K562 (cell line): ENCODE measurements around the gene IL17RA. TPM values are rescaled to one million over a fixed set of nuclear protein-coding genes. Genes with fewer than 3 reads are reported as not detected.

Experiments
- ATAC-seq: fragments of 200-7000 bp; cut with Tn5 transposase; 3 replicates; pipeline ENCODE4 v1.9.1; 2020; ENCODE audit warnings: moderate library complexity
- BruUV-seq: library from RNA; stranded (reverse); fragments of 400-500 nt; replicated peaks from 2 replicates; lab custom pipeline; 2021; lab: Mats Ljungman, UMichigan
- CTCF ChIA-PET: fragments of 300-600 bp; formaldehyde crosslinking; extraction: SDS; loops from one replicate; lab custom pipeline; 2021; ENCODE audit warnings: low intra/inter-chr PET ratio; lab: Yijun Ruan, JAX
- POLR2A ChIA-PET: fragments of 300-600, 350-650 bp; sonication (Branson Sonifier 250); formaldehyde crosslinking; extraction: SDS; loops from one replicate; lab custom pipeline; 2021; ENCODE audit warnings: antibody characterized with exemption, inconsistent platforms; lab: Yijun Ruan, JAX
- DNase-seq, 4 experiments: peaks; one replicate each; pipeline versions ENCODE4 v3.0.0 to v3.0.0-alpha.2; 2011 to 2018; ENCODE audit warnings: low spot score in 3 of 4, mixed read lengths in 3 of 4; ENCODE audit errors: extremely low read depth in 1 of 4
- FAIRE-seq: peaks from 2 replicates; lab custom pipeline; 2011; peaks lifted over from hg19 to GRCh38; lab: Jason Lieb, UNC
- H2AFZ ChIP-seq: 2 replicates; pipeline ENCODE4 v1.6.0; 2011; ENCODE audit warnings: low read depth, low read length, control low read depth, inconsistent platforms
- H3K27ac ChIP-seq: fragments of 200-600 bp; 3 replicates; pipeline ENCODE4 v1.8.0; 2011; ENCODE audit warnings: low read depth, mild to moderate bottlenecking, control low read depth, inconsistent platforms, low read length, moderate library complexity, mixed read lengths; ENCODE audit errors: extremely low read depth
- H3K27me3 ChIP-seq, 2 experiments: fragments of 300-600 bp in 1 of 2; 2 replicates in 1 of 2; 3 replicates in 1 of 2; pipeline versions ENCODE4 v1.6.0 to v1.8.0; 2011; ENCODE audit warnings: inconsistent platforms in 2 of 2, low read length in 2 of 2, mild to moderate bottlenecking in 1 of 2, mixed read lengths in 1 of 2, moderate library complexity in 1 of 2; ENCODE audit not compliant: control insufficient read depth in 2 of 2, insufficient read depth in 2 of 2
- H3K36me3 ChIP-seq: fragments of 300-600 bp; 3 replicates; pipeline ENCODE4 v1.8.0; 2011; ENCODE audit warnings: mild to moderate bottlenecking, low read length, inconsistent platforms; ENCODE audit not compliant: control insufficient read depth, insufficient read depth
- H3K4me1 ChIP-seq, 2 experiments: fragments of 200-600 bp in 1 of 2; replicated peaks in 1 of 2; 2 replicates in 1 of 2; 3 replicates in 1 of 2; pipeline versions ENCODE4 v1.5.1 to v1.8.0; 2011; ENCODE audit warnings: inconsistent platforms in 2 of 2, low read length in 2 of 2, mild to moderate bottlenecking in 1 of 2, mixed read lengths in 1 of 2, moderate library complexity in 1 of 2; ENCODE audit not compliant: control insufficient read depth in 2 of 2, insufficient read depth in 2 of 2
- H3K4me2 ChIP-seq: 2 replicates; pipeline ENCODE4 v1.6.1; 2011; ENCODE audit warnings: low read length, control low read depth, inconsistent platforms, mixed read lengths; ENCODE audit not compliant: insufficient read depth
- H3K4me3 ChIP-seq: fragments of 200-600 bp; sonication (generic), shearing (Covaris generic); 2 replicates; pipeline ENCODE4 v1.5.1; 2016; ENCODE audit warnings: control low read depth, inconsistent platforms
- H3K79me2 ChIP-seq: fragments of 200-600 bp; 3 replicates; pipeline ENCODE4 v1.8.0; 2011; ENCODE audit warnings: low read length, inconsistent platforms; ENCODE audit not compliant: control insufficient read depth, insufficient read depth
- H3K9ac ChIP-seq, 2 experiments: 2 replicates each; pipeline versions ENCODE4 v1.6.0 to v1.6.1; 2011; ENCODE audit warnings: low read depth in 2 of 2, low read length in 2 of 2, control low read depth in 1 of 2, inconsistent platforms in 1 of 2, mild to moderate bottlenecking in 1 of 2, mixed read lengths in 1 of 2; ENCODE audit not compliant: insufficient read depth in 1 of 2
- H3K9me1 ChIP-seq: one replicate; pipeline ENCODE4 v1.6.0; 2011; ENCODE audit warnings: inconsistent platforms, mild to moderate bottlenecking, low read length, moderate library complexity; ENCODE audit not compliant: control insufficient read depth, insufficient read depth
- H3K9me3 ChIP-seq: replicated peaks from 2 replicates; pipeline ENCODE4 v1.5.1; 2011; ENCODE audit warnings: low read depth, low read length, inconsistent platforms; ENCODE audit not compliant: control insufficient read depth, insufficient read depth
- H4K20me1 ChIP-seq: replicated peaks from 2 replicates; pipeline ENCODE4 v1.6.1; 2011; ENCODE audit warnings: low read length, inconsistent platforms, mixed read lengths; ENCODE audit not compliant: control insufficient read depth, insufficient read depth
- ETV1 ChIP-seq: fragments of 450-650 bp; conservative IDR thresholded peaks from 2 replicates; pipeline ENCODE4 v1.6.1; 2016; ENCODE audit warnings: missing genetic modification characterization, control low read depth, low read depth, missing compliant biosample characterization
- GATA2 ChIP-seq: sonication (generic); formaldehyde crosslinking; IDR thresholded peaks from 2 replicates; pipeline ENCODE4 v1.4.0; 2020; ENCODE audit warnings: mild to moderate bottlenecking, missing genetic modification reagents
- MBD2 ChIP-seq: sonication (generic); IDR thresholded peaks from 2 replicates; pipeline ENCODE4 v1.6.1; 2016; ENCODE audit warnings: low read depth, borderline replicate concordance
- NONO ChIP-seq, 2 experiments: fragments of 200-400 bp in 1 of 2; fragments of 450-650 bp in 1 of 2; formaldehyde crosslinking in 1 of 2; IDR thresholded peaks; 2 replicates each; pipeline ENCODE4 v1.6.1; 2017; ENCODE audit warnings: low read depth in 2 of 2, mild to moderate bottlenecking in 2 of 2, moderate library complexity in 2 of 2, low read length in 1 of 2
- RFX5 ChIP-seq: IDR thresholded peaks from 2 replicates; pipeline ENCODE4 v1.6.1; 2011; ENCODE audit warnings: low read depth, mild to moderate bottlenecking, improper control_type of control experiment, low read length
- SAFB2 ChIP-seq: fragments of 200-400 bp; formaldehyde crosslinking; IDR thresholded peaks from 2 replicates; pipeline ENCODE4 v1.6.1; 2018; ENCODE audit warnings: borderline replicate concordance, low read length, low read depth, moderate library complexity; ENCODE audit not compliant: severe bottlenecking
- SRSF1 ChIP-seq: fragments of 200-400 bp; formaldehyde crosslinking; IDR thresholded peaks from 2 replicates; pipeline ENCODE4 v1.6.1; 2017; ENCODE audit warnings: mild to moderate bottlenecking, low read depth, low read length, moderate library complexity
- YBX1 ChIP-seq: fragments of 450-650 bp; IDR thresholded peaks from 2 replicates; pipeline ENCODE4 v1.7.1; 2016; ENCODE audit warnings: mild to moderate bottlenecking
- ZNF217 ChIP-seq: sonication (generic); formaldehyde crosslinking; IDR thresholded peaks from 2 replicates; pipeline ENCODE4 v1.8.0; 2022; ENCODE audit warnings: mild to moderate bottlenecking, missing genetic modification reagents
- ZSCAN32 ChIP-seq: fragments of 450-650 bp; formaldehyde crosslinking; IDR thresholded peaks from 2 replicates; pipeline ENCODE4 v1.4.0; 2020; ENCODE audit warnings: mild to moderate bottlenecking, moderate library complexity
- WGBS: fragments of 100-300 bp; shearing (Covaris generic); methylation state at CpG from one replicate; pipeline ENCODE4 v1.1.6; 2016; ENCODE audit warnings: low coverage, mixed read lengths; ENCODE audit not compliant: insufficient coverage; ENCODE audit errors: missing lambda C conversion rate; 5-methylcytosine and 5-hydroxymethylcytosine counted together
- in situ Hi-C: fragments of 300-500 bp; cut with MboI; formaldehyde crosslinking; loops from 4 replicates; pipeline ENCODE4 v1.15.0; 2018; ENCODE audit warnings: inconsistent platforms, mixed read lengths
- intact Hi-C: fragments of 100-400 bp; cut with micrococcal nuclease; formaldehyde crosslinking; loops from 2 replicates; pipeline ENCODE4 v1.14.2; 2022
- polyA plus RNA-seq, 8 experiments: library from polyadenylated mRNA; depleted of rRNA in 4 of 8; stranded (reverse) in 5 of 8; unstranded in 3 of 8; fragments of >200 nt; fragmentation: Nextera tagmentation in 2 of 8; fragmentation: Illumina TruSeq in 1 of 8; extraction: Ambion mirVana in 2 of 8; extraction: Trizol in 1 of 8; gene quantifications; 2 replicates each; pipeline versions ENCODE4 v1.2.1 to v1.2.3, GENCODE V29; 2011 to 2014; ENCODE audit warnings: inconsistent platforms in 1 of 8, missing spikeins in 1 of 8
- total RNA-seq, 7 experiments: library from RNA; depleted of rRNA in 6 of 7; stranded (reverse); fragments of >200 nt in 6 of 7; fragmentation: Illumina TruSeq in 2 of 7; extraction: Trizol in 2 of 7; gene quantifications; 2 replicates each; pipeline versions ENCODE4 v1.2.1 to v1.2.3, GENCODE V29; 2011 to 2021; ENCODE audit warnings: low replicate concordance in 1 of 7
- TF ChIP-seq, protein P1 (sequence below): IDR thresholded peaks from 3 replicates; pipeline ENCODE4 v1.6.1; 2011; ENCODE audit warnings: borderline replicate concordance, mild to moderate bottlenecking, moderate library complexity; ENCODE audit not compliant: insufficient read length; ENCODE audit errors: extremely low read depth
- TF ChIP-seq, protein P2 (sequence below): fragments of 200-800 bp; sonication (Bioruptor generic); IDR thresholded peaks from 2 replicates; pipeline ENCODE4 v1.6.1; 2017; ENCODE audit warnings: missing genetic modification characterization, missing compliant biosample characterization
- TF ChIP-seq, protein P3 (sequence below): IDR thresholded peaks from 3 replicates; pipeline ENCODE4 v1.6.1; 2011; ENCODE audit warnings: borderline replicate concordance, mild to moderate bottlenecking; ENCODE audit not compliant: insufficient read length, insufficient read depth

Gene IL17RA
- total and polyA plus RNA-seq, 9 of the 15 experiments (the other 6 are each of a cell fraction or from before 2014, with no cell fraction given), result 0.17 to 11.8 (median 3.7) TPM

DNA sequence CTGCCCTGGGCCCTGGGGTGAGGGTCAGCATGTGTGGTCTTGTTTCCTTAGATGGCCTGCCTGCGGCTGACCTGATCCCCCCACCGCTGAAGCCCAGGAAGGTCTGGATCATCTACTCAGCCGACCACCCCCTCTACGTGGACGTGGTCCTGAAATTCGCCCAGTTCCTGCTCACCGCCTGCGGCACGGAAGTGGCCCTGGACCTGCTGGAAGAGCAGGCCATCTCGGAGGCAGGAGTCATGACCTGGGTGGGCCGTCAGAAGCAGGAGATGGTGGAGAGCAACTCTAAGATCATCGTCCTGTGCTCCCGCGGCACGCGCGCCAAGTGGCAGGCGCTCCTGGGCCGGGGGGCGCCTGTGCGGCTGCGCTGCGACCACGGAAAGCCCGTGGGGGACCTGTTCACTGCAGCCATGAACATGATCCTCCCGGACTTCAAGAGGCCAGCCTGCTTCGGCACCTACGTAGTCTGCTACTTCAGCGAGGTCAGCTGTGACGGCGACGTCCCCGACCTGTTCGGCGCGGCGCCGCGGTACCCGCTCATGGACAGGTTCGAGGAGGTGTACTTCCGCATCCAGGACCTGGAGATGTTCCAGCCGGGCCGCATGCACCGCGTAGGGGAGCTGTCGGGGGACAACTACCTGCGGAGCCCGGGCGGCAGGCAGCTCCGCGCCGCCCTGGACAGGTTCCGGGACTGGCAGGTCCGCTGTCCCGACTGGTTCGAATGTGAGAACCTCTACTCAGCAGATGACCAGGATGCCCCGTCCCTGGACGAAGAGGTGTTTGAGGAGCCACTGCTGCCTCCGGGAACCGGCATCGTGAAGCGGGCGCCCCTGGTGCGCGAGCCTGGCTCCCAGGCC is 23.7 kb downstream of the IL17RA start:
- H3K27me3 ChIP-seq, result peaks cover 0 to 5% of the 10 kb centered on the region in 2 experiments; a peak in 2 of 5 replicates
- CTCF ChIA-PET, result no interaction called here
- H4K20me1 ChIP-seq, result peaks cover 6% of the 10 kb centered on the region; the same call in 1 of the 2 replicates
- no peaks in the 10 kb centered on the region for H3K79me2 ChIP-seq
- FAIRE-seq (no peak), ATAC-seq (no peak), DNase-seq (no peak)
- POLR2A ChIA-PET, result interaction anchor here (3.5 kb wide), 1 partner anchor 11 kb away, joined by 18 read pairs; no protein-coding TSS in a partner anchor
- H3K9ac ChIP-seq, result no peak overlapping the region; a peak in 1 of 4 replicates
- in situ Hi-C loops, result no loop called here
- H3K4me1 ChIP-seq, result peaks cover 0 to 4% of the 10 kb centered on the region in 2 experiments; a peak in 1 of 5 replicates
- no peak overlapping the region for H2AFZ ChIP-seq
- H3K9me3 ChIP-seq, result no peaks in the 10 kb centered on the region
- H3K4me3 ChIP-seq, result no peak overlapping the region
- H3K4me2 ChIP-seq, result no peak overlapping the region
- H3K9me1 ChIP-seq, result no peaks in the 10 kb centered on the region
- BruUV-seq, result no TSS peak
- no peak overlapping the region for H3K27ac ChIP-seq
- 94% methylated on average over 65 of the region's 66 CpGs for WGBS
- intact Hi-C loops, result no loop called here
- peaks cover 18% of the 10 kb centered on the region; the same call in 1 of the 3 replicates for H3K36me3 ChIP-seq
- TF ChIP-seq, protein P1, sequence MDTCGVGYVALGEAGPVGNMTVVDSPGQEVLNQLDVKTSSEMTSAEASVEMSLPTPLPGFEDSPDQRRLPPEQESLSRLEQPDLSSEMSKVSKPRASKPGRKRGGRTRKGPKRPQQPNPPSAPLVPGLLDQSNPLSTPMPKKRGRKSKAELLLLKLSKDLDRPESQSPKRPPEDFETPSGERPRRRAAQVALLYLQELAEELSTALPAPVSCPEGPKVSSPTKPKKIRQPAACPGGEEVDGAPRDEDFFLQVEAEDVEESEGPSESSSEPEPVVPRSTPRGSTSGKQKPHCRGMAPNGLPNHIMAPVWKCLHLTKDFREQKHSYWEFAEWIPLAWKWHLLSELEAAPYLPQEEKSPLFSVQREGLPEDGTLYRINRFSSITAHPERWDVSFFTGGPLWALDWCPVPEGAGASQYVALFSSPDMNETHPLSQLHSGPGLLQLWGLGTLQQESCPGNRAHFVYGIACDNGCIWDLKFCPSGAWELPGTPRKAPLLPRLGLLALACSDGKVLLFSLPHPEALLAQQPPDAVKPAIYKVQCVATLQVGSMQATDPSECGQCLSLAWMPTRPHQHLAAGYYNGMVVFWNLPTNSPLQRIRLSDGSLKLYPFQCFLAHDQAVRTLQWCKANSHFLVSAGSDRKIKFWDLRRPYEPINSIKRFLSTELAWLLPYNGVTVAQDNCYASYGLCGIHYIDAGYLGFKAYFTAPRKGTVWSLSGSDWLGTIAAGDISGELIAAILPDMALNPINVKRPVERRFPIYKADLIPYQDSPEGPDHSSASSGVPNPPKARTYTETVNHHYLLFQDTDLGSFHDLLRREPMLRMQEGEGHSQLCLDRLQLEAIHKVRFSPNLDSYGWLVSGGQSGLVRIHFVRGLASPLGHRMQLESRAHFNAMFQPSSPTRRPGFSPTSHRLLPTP, result no peak
- no peak for TF ChIP-seq ZNF217 (CRISPR knock-in tag)
- TF ChIP-seq, protein P2, sequence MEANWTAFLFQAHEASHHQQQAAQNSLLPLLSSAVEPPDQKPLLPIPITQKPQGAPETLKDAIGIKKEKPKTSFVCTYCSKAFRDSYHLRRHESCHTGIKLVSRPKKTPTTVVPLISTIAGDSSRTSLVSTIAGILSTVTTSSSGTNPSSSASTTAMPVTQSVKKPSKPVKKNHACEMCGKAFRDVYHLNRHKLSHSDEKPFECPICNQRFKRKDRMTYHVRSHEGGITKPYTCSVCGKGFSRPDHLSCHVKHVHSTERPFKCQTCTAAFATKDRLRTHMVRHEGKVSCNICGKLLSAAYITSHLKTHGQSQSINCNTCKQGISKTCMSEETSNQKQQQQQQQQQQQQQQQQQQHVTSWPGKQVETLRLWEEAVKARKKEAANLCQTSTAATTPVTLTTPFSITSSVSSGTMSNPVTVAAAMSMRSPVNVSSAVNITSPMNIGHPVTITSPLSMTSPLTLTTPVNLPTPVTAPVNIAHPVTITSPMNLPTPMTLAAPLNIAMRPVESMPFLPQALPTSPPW (CRISPR knock-in tag), result no peak
- TF ChIP-seq GATA2, result no peak
- TF ChIP-seq ETV1 (tag), result no peak
- no peak for TF ChIP-seq ZSCAN32 (CRISPR knock-in tag)
- TF ChIP-seq, protein P3, sequence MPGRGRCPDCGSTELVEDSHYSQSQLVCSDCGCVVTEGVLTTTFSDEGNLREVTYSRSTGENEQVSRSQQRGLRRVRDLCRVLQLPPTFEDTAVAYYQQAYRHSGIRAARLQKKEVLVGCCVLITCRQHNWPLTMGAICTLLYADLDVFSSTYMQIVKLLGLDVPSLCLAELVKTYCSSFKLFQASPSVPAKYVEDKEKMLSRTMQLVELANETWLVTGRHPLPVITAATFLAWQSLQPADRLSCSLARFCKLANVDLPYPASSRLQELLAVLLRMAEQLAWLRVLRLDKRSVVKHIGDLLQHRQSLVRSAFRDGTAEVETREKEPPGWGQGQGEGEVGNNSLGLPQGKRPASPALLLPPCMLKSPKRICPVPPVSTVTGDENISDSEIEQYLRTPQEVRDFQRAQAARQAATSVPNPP, result no peak
- TF ChIP-seq SAFB2, result no peak
- TF ChIP-seq YBX1, result no peak
- no peak for TF ChIP-seq SRSF1
- TF ChIP-seq NONO (IDR thresholded peaks at IDR 0.05; ENCODE audit: low read depth in 2 of 2, low read length in 1 of 2), result no peak
- no peak for TF ChIP-seq MBD2
- TF ChIP-seq RFX5, result no peak
